ENCODE measurements around the gene MEIS2.

DNA sequence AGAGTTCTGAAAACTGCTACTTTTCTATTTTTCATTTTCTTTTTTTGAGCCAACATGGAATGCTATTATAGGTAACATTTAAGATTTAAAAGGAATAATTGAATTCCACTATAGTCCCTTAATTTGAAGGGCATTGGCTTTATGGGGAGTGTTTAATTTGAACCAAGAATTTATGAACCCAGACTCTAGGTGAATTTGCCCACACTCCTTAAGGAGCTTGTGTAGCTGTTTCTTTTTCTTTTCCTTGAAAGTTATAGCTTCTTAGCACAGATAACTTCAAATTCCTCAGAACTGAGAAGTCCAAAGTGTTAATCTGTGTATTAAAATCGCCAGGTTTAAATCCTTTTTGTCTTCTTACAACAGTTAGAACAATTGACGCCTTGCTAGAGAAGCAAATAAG is 4.7 kb upstream of the MEIS2 start:
- TF ChIP-seq ZNF121 (tag by site-specific recombination; IDR thresholded peaks at IDR 0.05), result no peak
- TF ChIP-seq, protein P1, sequence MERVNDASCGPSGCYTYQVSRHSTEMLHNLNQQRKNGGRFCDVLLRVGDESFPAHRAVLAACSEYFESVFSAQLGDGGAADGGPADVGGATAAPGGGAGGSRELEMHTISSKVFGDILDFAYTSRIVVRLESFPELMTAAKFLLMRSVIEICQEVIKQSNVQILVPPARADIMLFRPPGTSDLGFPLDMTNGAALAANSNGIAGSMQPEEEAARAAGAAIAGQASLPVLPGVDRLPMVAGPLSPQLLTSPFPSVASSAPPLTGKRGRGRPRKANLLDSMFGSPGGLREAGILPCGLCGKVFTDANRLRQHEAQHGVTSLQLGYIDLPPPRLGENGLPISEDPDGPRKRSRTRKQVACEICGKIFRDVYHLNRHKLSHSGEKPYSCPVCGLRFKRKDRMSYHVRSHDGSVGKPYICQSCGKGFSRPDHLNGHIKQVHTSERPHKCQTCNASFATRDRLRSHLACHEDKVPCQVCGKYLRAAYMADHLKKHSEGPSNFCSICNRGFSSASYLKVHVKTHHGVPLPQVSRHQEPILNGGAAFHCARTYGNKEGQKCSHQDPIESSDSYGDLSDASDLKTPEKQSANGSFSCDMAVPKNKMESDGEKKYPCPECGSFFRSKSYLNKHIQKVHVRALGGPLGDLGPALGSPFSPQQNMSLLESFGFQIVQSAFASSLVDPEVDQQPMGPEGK (tag by site-specific recombination; IDR thresholded peaks at IDR 0.05), result no peak
- TF ChIP-seq, protein P2, sequence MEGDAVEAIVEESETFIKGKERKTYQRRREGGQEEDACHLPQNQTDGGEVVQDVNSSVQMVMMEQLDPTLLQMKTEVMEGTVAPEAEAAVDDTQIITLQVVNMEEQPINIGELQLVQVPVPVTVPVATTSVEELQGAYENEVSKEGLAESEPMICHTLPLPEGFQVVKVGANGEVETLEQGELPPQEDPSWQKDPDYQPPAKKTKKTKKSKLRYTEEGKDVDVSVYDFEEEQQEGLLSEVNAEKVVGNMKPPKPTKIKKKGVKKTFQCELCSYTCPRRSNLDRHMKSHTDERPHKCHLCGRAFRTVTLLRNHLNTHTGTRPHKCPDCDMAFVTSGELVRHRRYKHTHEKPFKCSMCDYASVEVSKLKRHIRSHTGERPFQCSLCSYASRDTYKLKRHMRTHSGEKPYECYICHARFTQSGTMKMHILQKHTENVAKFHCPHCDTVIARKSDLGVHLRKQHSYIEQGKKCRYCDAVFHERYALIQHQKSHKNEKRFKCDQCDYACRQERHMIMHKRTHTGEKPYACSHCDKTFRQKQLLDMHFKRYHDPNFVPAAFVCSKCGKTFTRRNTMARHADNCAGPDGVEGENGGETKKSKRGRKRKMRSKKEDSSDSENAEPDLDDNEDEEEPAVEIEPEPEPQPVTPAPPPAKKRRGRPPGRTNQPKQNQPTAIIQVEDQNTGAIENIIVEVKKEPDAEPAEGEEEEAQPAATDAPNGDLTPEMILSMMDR (tag by site-specific recombination; IDR thresholded peaks at IDR 0.05), result no peak
- TF ChIP-seq REPIN1 (tag by site-specific recombination; IDR thresholded peaks at IDR 0.05; ENCODE audit: low read depth), result no peak
- TF ChIP-seq ZBTB21 (tag by site-specific recombination; IDR thresholded peaks at IDR 0.05), result no peak

Data from HEK293 (cell line).